ENCODE data around the gene ATP1A4.
"Not testable (repeated sequence)": the region's sequence is repeated elsewhere in the genome, so short reads cannot be mapped to it uniquely, and the experiment has no call there.

Gene ATP1A4

DNA sequence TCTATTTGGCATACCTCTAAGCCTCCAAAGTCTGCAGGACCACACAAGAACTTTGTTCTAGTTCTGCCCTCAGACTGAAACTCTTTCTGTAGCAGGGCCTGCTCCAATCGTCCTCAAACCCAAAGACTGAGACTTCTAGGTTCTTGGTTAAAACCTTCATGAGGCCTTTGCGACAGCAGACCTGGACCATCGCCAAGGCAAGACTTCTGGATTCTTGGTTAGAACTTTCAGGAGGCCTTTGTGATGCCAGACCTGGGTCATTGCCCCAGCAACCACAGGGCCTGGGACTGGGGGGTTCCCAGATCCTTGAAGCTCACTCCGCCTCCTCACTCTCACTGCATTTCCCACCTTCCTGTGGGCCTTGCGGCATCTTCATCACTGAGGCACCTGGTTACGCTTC, at the start of gene ATP1A4:
ATP1A4 (plus strand) TSS at position 301 of the 400 bp plus-strand sequence. CDS start 438 bp downstream, outside the sequence.
- no peak for DNase-seq

GRCh38 chr1:160101717-160102522, 49.5 kb upstream of the ATP1A4 start:
- no peak for DNase-seq

- no peak for DNase-seq
Measured at GRCh38 chr1:160103658-160104408, 47.6 kb upstream of the ATP1A4 start.

DNA sequence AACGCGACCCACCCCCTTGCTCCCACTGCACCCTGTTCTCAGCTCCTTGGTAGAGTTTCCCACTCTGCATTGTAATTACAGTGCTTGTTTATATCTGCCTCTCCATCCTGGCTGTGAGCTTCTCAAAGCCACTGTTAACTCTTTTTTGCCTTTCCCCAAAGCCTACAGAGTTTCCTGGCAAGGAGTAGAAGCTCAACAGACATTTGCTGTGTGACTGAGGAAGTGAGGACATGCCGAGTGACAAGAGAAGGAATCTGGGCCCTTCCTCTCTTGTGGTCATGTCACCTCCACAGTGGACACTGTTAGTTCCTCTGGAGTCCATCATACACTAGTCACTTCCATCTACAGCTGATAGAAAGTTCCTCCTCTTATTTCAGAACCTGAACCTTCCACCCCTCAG, 46.9 kb upstream of the ATP1A4 start:
- DNase-seq, result no peak

DNA sequence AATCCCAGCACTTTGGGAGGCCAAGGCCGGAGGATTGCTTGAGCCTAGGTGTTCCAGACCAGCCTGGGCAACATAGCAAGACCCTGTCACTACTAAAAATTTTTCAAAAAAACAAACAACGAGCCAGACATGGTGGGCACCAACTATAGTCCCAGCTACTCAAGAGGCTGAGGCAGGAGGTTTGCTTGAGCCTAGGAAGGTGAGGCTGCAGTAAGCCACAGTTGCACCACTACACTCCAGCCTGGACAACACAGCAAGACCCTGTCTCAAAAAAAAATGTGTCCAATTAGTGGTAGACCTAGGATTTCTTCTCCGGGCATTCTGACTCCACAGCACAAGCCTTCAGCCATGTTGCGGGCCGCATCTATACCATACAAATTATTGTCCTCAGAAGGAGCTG, 46.2 kb upstream of the ATP1A4 start:
- DNase-seq, result no peak

DNA sequence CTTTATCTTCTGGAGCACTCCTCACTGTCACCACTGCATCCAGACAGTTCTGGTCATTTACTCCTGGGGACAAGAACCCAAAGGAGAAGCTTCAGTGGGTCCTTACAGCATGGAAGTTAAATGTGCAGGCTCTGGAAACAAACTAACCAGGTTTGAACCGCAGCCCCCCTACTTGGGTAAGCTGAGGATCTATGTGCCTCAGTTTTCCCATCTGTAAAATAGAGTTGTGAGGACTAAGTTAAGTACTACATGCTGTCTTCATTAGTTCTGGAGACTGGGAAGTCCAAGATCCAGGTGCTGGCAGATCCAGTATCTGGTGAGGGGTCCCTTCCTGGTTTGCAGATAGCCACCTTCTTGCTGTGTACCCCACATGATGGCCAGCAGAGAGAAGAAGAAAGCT, 43.9 kb upstream of the ATP1A4 start:
- DNase-seq, result no peak

- no peak for DNase-seq
Measured at GRCh38 chr1:160108888-160109662, 42.3 kb upstream of the ATP1A4 start.

- no peak for DNase-seq
Measured at GRCh38 chr1:160109686-160110085, 41.7 kb upstream of the ATP1A4 start.

- not testable (repeated sequence) for DNase-seq
Measured at GRCh38 chr1:160111462-160111861, 39.9 kb upstream of the ATP1A4 start.

- no peak for DNase-seq
Measured at GRCh38 chr1:160112357-160112756, 39.0 kb upstream of the ATP1A4 start.

DNA sequence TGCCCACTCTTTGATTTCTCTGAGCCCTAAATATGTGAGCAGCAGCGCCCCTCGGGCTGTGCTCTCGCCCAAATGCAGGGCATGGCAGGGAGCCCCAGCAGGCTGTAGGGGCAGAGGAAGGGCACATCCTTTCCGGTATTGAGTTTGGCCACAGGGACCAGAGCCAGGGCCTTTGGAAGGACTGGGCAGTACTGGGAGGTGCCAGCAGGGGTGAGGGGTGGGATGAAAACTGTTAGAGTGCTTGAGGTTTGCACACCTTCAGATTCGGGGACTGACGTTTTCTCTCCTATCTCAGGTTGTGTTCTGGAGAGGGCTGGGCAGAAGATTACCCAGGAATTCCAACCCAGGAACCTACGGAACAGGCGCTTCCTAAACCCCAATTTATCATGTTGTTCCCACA, 38.0 kb upstream of the ATP1A4 start:
- DNase-seq, result no peak

DNA sequence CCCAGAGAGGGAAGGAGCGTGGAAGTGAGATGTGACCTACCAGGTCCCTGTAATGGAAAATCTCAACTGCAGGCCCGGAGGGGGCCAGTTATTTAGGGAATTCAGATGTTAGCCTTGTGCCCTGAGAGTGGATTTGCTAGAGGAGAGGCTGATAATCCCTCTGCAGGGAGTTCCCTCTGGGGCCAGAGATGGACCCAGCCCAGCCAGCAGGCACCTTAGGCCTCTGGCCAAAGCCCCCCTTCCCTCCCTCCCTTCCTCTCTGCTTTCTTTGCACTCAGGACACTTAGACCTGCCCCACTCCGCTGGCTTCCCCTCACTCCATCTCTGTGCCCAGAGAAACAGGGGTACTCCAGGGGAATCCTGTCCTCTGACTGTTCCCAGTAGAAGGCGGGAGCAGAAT, 37.3 kb upstream of the ATP1A4 start:
- DNase-seq, result no peak

- no peak for DNase-seq
Measured at GRCh38 chr1:160115545-160116282, 35.7 kb upstream of the ATP1A4 start, which contains the start of gene ATP1A2. ATP1A2 (plus strand) TSS chr1:160115759; CDS start chr1:160115862, 103 bp downstream.

DNA sequence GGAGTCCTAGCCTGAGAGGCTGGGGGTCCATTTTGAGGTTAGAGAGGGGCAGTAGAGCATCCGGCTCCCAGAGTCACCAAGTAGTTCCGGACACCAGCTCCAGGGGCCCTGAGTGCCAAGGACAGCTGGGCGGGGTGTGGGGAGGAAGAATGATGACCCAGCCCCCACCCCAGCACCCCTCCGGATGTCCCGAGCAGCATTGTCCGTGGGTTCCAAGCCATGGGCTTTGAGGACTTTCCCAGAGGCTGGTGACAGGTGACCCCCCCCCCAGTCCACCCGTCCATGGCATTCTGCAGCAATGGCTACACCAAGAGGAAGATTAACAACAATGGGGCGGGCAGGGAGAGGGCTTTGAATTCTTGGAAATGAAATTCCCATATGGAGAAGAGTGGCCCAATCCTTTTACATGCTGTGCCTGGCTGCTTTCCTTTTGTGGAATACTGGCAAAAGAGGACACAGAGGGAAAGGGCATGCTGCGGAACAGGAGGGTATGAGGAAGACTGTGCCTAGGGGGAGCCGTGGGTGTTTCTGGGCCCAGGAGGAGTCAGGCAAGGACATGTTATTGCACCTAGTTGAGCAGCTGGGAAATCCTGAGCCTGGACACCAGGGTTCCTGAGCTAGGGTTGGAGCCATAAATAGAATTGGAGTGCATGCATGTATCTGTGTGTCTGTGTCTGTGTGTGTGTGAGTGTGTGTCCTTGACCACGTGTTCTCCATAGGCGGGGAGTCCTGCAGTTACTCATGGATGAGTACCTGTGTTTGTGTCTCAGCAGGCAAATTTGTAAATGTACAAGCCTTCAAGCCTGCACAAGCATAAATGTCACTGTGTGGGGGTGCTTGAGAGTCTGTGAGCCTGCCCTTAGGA, 34.9 kb upstream of the ATP1A4 start:
- no peak for DNase-seq

GRCh38 chr1:160117300-160117699, 34.1 kb upstream of the ATP1A4 start:
- no peak for DNase-seq

DNA sequence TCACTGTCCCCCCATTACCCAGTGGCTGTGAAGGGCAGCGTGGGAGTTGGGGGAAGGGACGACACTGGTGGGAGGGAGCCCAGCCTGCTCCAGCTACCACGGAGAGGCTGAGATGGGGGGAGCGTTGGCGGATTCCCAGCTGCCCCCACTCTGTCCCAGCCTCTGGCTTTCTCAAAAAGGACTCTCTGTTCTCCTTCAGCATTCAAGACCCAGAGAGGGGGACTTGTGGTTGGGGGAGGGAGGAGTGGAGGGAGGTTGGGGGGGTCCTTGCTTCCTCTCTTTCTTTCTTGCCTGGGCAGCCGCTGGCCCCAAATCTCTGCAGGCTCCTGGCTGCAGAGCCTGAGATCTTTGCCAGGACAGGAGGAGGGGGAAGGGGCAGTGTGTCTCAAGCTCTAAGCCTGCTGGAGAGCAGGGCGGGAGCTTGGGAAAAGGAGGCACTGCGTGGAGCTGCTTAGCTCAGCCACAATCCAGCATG, 33.7 kb upstream of the ATP1A4 start:
- DNase-seq, result no peak

GRCh38 chr1:160118928-160119327, 32.5 kb upstream of the ATP1A4 start:
- DNase-seq, result no peak

- DNase-seq, result no peak
Measured at GRCh38 chr1:160120797-160121196, 30.6 kb upstream of the ATP1A4 start.

GRCh38 chr1:160121388-160121787, 30.0 kb upstream of the ATP1A4 start:
- DNase-seq, result no peak

DNA sequence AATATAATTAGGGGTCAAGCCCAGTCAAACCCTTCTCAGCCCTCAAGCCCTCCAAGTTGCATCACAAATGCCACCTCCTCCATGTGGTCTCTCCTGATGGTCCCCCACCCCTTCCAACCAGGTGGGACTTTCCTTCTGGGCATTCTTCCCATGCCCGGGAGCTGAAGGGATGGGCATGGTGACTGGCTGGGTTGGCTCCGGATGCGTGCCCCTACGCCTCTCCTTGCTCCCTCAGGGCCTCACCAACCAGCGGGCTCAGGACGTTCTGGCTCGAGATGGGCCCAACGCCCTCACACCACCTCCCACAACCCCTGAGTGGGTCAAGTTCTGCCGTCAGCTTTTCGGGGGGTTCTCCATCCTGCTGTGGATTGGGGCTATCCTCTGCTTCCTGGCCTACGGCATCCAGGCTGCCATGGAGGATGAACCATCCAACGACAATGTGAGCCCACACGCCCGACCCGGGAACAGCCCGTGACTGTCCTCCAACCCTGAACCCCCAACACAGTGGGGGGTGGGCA, 28.4 kb upstream of the ATP1A4 start:
- DNase-seq, result no peak

DNA sequence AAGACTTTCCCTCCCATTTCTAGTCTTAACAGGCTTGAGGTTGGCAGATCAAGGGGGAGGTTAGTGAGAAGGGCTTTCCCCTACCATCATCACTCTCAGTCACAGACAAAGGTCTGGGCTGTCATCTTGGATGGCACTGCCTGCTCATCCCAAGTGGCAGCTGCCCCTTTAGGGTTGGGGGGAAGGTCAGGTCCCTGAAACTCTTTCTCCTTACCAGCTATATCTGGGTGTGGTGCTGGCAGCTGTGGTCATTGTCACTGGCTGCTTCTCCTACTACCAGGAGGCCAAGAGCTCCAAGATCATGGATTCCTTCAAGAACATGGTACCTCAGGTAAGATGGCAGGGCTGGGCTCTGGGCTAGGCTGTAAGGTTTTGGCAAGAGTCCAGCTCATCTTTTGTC, 27.7 kb upstream of the ATP1A4 start:
- DNase-seq, result no peak

All from NCI-H1436 treated with DMSO at 0.1 percent for 48 hours (cell line).